Activated CD4-positive, CD25-positive, alpha-beta regulatory T cell treated with anti-CD3 and anti-CD28 coated beads, Interleukin-2, amount 50 U/mL, for 72 hours (primary cell): Measurements from ENCODE around the gene AKAIN1.

Source experiments
- DNase-seq: peaks from one replicate; pipeline ENCODE4 v3.0.0; 2021

The AKAIN1 gene

GRCh38 chr18:5197032-5197434 lies at the start of gene AKAIN1:
TSS of gene AKAIN1 (minus strand) at chr18:5197257. CDS start at chr18:5197053, 204 bp downstream.
- DNase-seq, result peak; percentile 34

- DNase-seq, result no peak
Measured at GRCh38 chr18:5244941-5245340, 47.9 kb upstream of the AKAIN1 start.

- no peak for DNase-seq
Measured at GRCh38 chr18:5239447-5239846, 42.4 kb upstream of the AKAIN1 start.

GRCh38 chr18:5238371-5238976 lies 41.4 kb upstream of the AKAIN1 start:
- DNase-seq, result peak; percentile 55

GRCh38 chr18:5237723-5238370 lies 40.8 kb upstream of the AKAIN1 start:
- peak; percentile 92 for DNase-seq

GRCh38 chr18:5237083-5237722 lies 40.1 kb upstream of the AKAIN1 start:
- DNase-seq, result no peak

- no peak for DNase-seq
Measured at GRCh38 chr18:5214583-5215351, 17.7 kb upstream of the AKAIN1 start.

GRCh38 chr18:5207471-5208150 lies 10.6 kb upstream of the AKAIN1 start:
- no peak for DNase-seq

GRCh38 chr18:5198311-5198710 lies 1.3 kb upstream of the AKAIN1 start:
- no peak for DNase-seq

GRCh38 chr18:5197461-5197860 lies 404 bp upstream of the AKAIN1 start:
- no peak for DNase-seq

- no peak for DNase-seq
Measured at GRCh38 chr18:5196253-5197031, 615 bp downstream of the AKAIN1 start.

- no peak for DNase-seq
Measured at GRCh38 chr18:5195656-5196055, 1.4 kb downstream of the AKAIN1 start.

- DNase-seq, result no peak
Measured at GRCh38 chr18:5180254-5180653, 16.8 kb downstream of the AKAIN1 start.

GRCh38 chr18:5178519-5178918 lies 18.5 kb downstream of the AKAIN1 start:
- DNase-seq, result no peak

GRCh38 chr18:5175378-5175777 lies 21.7 kb downstream of the AKAIN1 start:
- no peak for DNase-seq

- DNase-seq, result no peak
Measured at GRCh38 chr18:5173646-5174045, 23.4 kb downstream of the AKAIN1 start.

GRCh38 chr18:5173236-5173635 lies 23.8 kb downstream of the AKAIN1 start:
- DNase-seq, result no peak

GRCh38 chr18:5167831-5168230 lies 29.2 kb downstream of the AKAIN1 start:
- DNase-seq, result no peak

GRCh38 chr18:5166606-5167280 lies 30.3 kb downstream of the AKAIN1 start:
- no peak for DNase-seq

GRCh38 chr18:5164903-5165302 lies 32.2 kb downstream of the AKAIN1 start:
- DNase-seq, result no peak

GRCh38 chr18:5162111-5162510 lies 34.9 kb downstream of the AKAIN1 start:
- DNase-seq, result no peak

- no peak for DNase-seq
Measured at GRCh38 chr18:5159080-5159479, 38.0 kb downstream of the AKAIN1 start.
